Measurements from ENCODE around the gene ZNF318. TPM values are rescaled to one million over a fixed set of nuclear protein-coding genes. Genes with fewer than 3 reads are reported as not detected.
"Not testable (repeated sequence)": the region's sequence is repeated elsewhere in the genome, so short reads cannot be mapped to it uniquely, and the experiment has no call there.

Gene ZNF318
- total RNA-seq, 1 experiment from 2014 or later, result 4.8 TPM

GRCh38 chr6:43304882-43305281 lies 64.6 kb downstream of the ZNF318 start:
- in situ Hi-C loops (cut with HindIII; ENCODE audit: low sequenced_read_pairs), result no loop called here
- DNase-seq (ENCODE audit: low spot score), result no peak

GRCh38 chr6:43304361-43304760 lies 65.1 kb downstream of the ZNF318 start:
- in situ Hi-C loops (cut with HindIII; ENCODE audit: low sequenced_read_pairs), result no loop called here
- DNase-seq (ENCODE audit: low spot score), result no peak

DNA sequence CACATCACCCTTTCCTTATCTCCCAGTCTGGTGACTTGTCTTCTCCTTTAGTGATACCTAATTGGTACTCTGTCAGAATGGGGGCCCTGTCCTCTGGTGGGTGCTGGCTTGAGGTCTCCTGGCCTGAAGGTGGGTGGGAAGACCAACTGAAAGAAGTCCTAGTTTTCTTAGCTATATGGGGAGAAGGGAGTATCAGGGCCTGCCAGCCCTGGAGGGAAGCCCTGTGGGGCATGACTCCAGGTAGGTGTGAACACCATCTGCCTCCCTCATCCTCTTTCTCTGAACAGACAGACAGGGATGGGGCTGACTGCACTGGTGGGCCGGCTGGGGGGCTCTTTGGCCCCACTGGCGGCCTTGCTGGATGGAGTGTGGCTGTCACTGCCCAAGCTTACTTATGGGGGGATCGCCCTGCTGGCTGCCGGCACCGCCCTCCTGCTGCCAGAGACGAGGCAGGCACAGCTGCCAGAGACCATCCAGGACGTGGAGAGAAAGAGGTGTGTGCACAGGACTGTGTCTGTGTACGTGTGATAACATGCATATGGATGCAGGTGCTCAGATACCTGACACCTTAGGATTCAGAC lies 65.6 kb downstream of the ZNF318 start:
- in situ Hi-C loops (cut with HindIII; ENCODE audit: low sequenced_read_pairs), result no loop called here

DNA sequence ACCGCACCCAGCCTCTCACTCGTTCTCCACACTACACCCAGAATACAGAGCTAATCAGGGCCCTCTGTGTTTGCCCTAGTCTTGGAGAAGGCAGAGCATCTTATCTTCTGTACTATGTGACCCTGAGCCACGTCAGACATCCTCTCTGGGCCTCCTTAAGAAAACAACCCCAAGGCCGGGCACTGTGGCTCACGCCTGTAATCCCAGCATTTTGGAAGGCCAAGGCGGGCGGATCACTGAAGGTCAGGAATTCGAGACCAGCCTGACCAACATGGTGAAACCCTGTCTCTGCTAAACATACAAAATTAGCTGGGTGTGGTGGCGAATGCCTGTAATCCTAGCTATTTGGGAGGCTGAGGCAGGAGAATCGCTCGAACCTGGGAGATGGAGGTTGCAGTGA lies 66.4 kb downstream of the ZNF318 start:
- DNase-seq (ENCODE audit: low spot score); in situ Hi-C loops (cut with HindIII; ENCODE audit: low sequenced_read_pairs): not testable (repeated sequence)

More for the DNA sequence above, 65.6 kb downstream of the ZNF318 start:
- peak; percentile 7 for DNase-seq (ENCODE audit: low spot score)

GRCh38 chr6:43302126-43302525 lies 67.3 kb downstream of the ZNF318 start:
- DNase-seq (ENCODE audit: low spot score), result no peak
- in situ Hi-C loops (cut with HindIII; ENCODE audit: low sequenced_read_pairs), result no loop called here

DNA sequence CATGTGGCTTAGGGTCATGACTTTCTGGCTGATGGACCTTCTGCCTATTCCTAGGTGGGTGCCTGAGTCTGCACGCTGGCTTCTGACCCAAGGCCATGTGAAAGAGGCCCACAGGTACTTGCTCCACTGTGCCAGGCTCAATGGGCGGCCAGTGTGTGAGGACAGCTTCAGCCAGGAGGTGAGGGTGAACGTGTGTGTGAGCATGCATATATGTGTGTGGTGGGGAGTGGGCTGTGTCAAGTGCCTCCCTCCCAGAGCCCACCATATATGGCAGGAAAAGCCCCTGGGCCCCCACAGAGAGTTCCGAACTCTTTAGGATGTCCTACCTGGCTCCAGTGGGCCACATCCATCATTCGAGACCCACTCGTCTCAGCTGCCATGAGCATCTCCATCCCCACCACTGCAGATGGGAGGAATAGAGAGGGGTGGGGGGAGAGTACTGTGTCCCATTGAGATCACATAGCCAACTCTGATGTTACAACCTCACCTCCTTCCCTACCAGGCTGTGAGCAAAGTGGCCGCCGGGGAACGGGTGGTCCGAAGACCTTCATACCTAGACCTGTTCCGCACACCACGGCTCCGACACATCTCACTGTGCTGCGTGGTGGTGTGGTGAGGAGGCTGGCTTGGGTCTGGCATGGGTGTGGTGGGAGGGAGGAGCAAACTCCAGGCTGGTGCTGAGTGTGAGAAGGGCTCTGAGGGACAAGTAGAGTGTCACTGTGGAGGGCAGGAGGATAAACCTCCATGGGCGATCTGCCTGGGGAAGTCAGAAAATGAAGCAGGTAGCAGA lies 68.2 kb downstream of the ZNF318 start:
- in situ Hi-C loops (cut with HindIII; ENCODE audit: low sequenced_read_pairs), result no loop called here
- DNase-seq (ENCODE audit: low spot score), result no peak

GRCh38 chr6:43299338-43300293 lies 69.8 kb downstream of the ZNF318 start:
- in situ Hi-C loops (cut with HindIII; ENCODE audit: low sequenced_read_pairs), result no loop called here
- DNase-seq (ENCODE audit: low spot score), result no peak

DNA sequence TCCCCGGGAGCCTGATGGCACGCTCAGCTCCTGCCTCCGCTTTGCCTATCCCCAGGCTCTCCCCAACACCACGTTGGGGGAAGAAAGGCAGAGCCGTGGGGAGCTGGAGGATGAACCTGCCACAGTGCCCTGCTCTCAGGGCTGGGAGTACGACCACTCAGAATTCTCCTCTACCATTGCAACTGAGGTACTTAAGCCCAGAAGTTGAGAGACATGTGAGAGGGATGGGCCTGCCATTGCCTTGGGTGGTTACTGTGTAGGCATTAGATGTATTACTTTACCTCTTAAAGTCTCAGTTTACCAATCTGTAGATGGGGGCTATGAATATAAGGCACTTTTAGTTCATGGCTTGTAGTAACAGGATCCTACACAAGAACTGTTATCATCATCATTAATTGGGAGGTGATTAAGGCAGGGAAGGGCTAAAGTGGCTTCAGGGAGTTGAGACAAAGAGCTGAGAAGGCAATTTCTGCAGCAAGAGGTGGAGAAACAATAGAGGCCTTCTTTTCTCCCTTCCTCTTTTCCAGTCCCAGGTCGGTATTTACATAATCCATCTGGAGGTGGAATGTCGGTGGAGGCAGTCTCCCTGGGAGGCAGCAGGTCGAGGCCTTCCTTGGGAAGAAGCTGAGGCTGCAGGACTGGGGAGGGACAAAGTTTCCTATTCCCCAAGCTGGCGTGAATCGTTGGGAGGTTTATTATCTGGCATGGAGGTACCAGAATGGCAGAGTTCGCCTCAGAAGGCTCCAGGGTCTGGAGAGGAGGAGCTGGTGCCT lies 70.7 kb downstream of the ZNF318 start:
- in situ Hi-C loops (cut with HindIII; ENCODE audit: low sequenced_read_pairs), result no loop called here
- DNase-seq (ENCODE audit: low spot score), result no peak

- in situ Hi-C loops (cut with HindIII; ENCODE audit: low sequenced_read_pairs), result no loop called here
- DNase-seq (ENCODE audit: low spot score), result peak; percentile 51
Measured at GRCh38 chr6:43297644-43298564, 71.5 kb downstream of the ZNF318 start, which contains the start of gene SLC22A7. Gene SLC22A7, plus strand, starts transcription at chr6:43298260. Its CDS starts 99 bp downstream, at chr6:43298359.

- in situ Hi-C loops (cut with HindIII; ENCODE audit: low sequenced_read_pairs), result no loop called here
- no peak for DNase-seq (ENCODE audit: low spot score)
Measured at GRCh38 chr6:43296780-43297497, 72.5 kb downstream of the ZNF318 start.

DNA sequence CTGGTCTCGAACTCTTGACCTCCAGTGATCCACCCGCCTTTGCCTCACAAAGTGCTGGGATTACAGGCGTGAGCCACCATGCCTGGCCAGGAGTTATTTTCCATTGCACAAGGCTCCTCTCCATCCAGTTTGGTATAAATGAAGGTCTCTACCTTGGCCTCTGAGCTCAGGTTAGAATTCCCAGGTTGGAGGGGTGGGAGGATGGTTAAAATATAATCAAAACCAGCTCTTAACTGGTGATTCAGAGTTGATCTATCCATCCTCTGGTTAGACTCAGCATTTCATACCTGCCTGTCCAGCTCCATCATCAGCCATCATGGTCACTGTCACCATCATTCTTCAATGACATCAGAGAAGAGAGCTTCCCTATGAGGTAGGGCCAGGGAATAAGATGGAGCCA lies 74.0 kb downstream of the ZNF318 start:
- in situ Hi-C loops (cut with HindIII; ENCODE audit: low sequenced_read_pairs), result no loop called here
- DNase-seq (ENCODE audit: low spot score), result no peak

- DNase-seq (ENCODE audit: low spot score), result no peak
- in situ Hi-C loops (cut with HindIII; ENCODE audit: low sequenced_read_pairs), result no loop called here
Measured at GRCh38 chr6:43294536-43294935, 74.9 kb downstream of the ZNF318 start.

DNA sequence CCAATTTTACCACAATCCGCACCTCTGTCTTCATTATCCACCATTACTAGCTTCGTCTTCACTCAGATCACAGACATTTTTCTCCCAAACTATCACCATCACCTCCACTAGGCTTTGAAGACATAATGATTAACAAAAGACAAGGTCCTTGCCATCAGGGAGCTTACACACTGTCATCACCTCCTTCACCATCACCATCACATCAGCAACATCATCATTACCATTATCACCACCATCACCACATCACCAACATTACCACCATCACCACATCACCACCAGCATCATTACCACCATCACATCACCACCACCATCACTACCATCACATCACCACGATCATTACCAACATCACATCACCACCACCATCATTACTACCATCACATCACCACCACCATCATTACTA lies 75.7 kb downstream of the ZNF318 start:
- no peak for DNase-seq (ENCODE audit: low spot score)
- in situ Hi-C loops (cut with HindIII; ENCODE audit: low sequenced_read_pairs), result no loop called here

GRCh38 chr6:43292763-43293318 lies 76.6 kb downstream of the ZNF318 start:
- DNase-seq (ENCODE audit: low spot score), result no peak
- in situ Hi-C loops (cut with HindIII; ENCODE audit: low sequenced_read_pairs), result no loop called here

DNA sequence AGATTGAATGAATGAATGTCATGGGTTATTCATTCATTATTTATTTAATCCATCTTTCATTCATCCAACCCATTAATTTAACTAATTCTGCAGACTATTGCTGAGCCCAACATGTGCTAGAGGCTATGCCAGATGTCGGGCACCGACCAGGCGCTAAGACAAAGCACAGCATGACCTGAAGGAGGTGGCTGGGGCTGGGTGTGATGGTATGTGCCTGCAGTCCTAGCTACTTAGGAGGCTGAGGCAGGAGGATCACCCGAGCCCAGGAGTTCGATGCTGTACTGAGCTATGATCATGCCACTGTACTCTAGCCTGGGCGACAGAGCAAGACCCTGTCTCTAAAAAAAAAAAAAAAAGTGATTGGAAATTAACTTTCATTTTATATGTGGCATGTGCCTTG lies 77.1 kb downstream of the ZNF318 start:
- in situ Hi-C loops (cut with HindIII; ENCODE audit: low sequenced_read_pairs), result no loop called here
- DNase-seq (ENCODE audit: low spot score), result no peak

- in situ Hi-C loops (cut with HindIII; ENCODE audit: low sequenced_read_pairs), result no loop called here
- DNase-seq (ENCODE audit: low spot score), result no peak
Measured at GRCh38 chr6:43291708-43292107, 77.7 kb downstream of the ZNF318 start.

GRCh38 chr6:43290905-43291355 lies 78.5 kb downstream of the ZNF318 start:
- DNase-seq (ENCODE audit: low spot score), result no peak
- in situ Hi-C loops (cut with HindIII; ENCODE audit: low sequenced_read_pairs), result no loop called here
